SU-DHL-6 (cell line): ENCODE data around the gene DIAPH1.

Experiments used
- CTCF ChIP-seq: fragments of 200-600 bp; sonication (generic); IDR thresholded peaks from one replicate; pipeline ENCODE4 v1.5.1; 2017; ENCODE audit warnings: antibody characterized with exemption, mild to moderate bottlenecking, low read length, moderate library complexity; ENCODE audit not compliant: insufficient read depth, poor library complexity, severe bottlenecking
- EZH2phosphoT487 ChIP-seq: fragments of 200-600 bp; sonication (generic), shearing (Covaris generic); conservative IDR thresholded peaks from 2 replicates; pipeline ENCODE4 v1.6.1; 2018; ENCODE audit warnings: mild to moderate bottlenecking, antibody characterized with exemption, low read length, moderate library complexity, mixed read lengths

DNA sequence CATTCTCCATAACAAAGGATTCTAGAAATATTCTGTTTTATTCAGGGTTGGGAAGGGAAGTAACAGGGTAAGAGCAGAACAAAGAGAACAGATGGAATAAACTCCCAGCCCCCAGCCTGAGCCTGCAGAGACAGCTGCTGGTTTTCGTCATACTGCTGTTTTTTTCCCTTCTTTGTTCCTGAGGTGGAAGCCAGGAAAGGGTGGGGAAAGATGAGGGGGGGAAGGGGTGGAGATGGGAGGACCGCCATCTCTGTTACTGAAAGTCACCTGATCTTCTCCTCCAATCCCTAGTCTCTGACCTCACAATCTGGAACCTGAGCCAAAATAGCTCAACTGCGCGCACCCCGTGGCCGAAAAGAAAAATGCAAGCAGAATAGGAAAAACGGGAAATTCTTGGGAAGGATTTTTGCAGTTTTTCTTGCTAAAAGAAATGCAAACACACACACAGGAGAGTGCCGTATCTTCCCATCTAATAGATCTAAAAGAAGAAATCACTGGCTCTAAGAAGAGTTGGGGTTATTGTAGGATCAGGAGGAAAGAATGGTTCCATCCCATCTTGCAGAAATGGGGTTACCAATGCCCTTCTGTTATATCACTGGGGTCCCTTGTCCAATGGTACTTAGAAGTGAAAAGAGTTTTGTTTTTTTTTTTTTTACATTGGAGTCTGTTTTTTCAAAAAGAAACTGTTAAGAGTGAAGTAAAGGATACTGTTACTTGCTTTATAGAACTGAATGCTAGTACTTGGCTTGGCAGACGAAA, 57.9 kb downstream of the DIAPH1 start:
- TF ChIP-seq CTCF, result no peak
- TF ChIP-seq EZH2phosphoT487, result no peak
